ENCODE results near the gene ARHGAP26. TPM values are rescaled to one million over a fixed set of nuclear protein-coding genes. Genes with fewer than 3 reads are reported as not detected.

ARHGAP26 gene
- total RNA-seq, 4 donors from 2014 or later, result 11.0 to 23.3 (median 14.3) TPM

DNA sequence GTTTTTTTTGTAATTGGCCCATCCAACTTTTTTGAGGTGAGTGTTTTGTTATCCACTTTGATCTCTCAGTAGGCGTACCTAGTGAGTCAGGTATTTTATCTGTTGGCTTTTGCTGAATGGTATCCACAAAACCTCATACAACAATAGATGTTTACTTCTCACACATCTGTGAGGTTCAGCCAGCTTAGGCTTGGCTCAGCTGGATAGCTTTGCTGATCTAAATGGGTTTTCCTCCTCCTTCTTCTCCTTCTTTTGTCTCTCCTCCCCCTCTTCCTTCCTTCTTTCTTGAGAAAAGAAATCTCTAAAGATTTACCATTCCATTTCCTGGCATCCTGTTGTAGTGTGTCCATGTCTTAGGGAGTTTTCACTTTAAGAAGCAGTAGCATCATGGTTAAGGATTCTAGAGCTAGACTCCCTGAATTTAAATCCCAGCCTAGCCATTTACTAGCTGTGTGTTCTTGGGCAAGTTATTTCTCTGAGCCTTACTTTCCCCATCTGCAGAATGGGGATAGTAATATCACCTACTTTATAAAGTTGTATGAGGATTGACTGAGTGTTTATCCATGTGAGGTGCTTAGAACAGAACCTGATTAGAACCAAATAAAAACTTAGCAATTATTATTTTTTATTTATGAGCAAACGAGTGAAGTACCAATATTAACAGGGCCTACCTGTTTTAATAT, 126.3 kb downstream of the ARHGAP26 start:
- 77 to 78% methylated on average over 2 of the region's 2 CpGs for WGBS, 2 donors
- no peak for DNase-seq (ENCODE audit: low spot score in 2 of 2)
- no peak overlapping the region for H3K4me3 ChIP-seq (ENCODE audit: low read depth, poor library complexity, severe bottlenecking)
- intact Hi-C loops (cut with DNase I; ENCODE audit: low total_unique reads), result no loop called here
- TF ChIP-seq, protein P1, sequence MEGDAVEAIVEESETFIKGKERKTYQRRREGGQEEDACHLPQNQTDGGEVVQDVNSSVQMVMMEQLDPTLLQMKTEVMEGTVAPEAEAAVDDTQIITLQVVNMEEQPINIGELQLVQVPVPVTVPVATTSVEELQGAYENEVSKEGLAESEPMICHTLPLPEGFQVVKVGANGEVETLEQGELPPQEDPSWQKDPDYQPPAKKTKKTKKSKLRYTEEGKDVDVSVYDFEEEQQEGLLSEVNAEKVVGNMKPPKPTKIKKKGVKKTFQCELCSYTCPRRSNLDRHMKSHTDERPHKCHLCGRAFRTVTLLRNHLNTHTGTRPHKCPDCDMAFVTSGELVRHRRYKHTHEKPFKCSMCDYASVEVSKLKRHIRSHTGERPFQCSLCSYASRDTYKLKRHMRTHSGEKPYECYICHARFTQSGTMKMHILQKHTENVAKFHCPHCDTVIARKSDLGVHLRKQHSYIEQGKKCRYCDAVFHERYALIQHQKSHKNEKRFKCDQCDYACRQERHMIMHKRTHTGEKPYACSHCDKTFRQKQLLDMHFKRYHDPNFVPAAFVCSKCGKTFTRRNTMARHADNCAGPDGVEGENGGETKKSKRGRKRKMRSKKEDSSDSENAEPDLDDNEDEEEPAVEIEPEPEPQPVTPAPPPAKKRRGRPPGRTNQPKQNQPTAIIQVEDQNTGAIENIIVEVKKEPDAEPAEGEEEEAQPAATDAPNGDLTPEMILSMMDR (IDR thresholded peaks at IDR 0.05), result no peak
- no peak for TF ChIP-seq POLR2A (IDR thresholded peaks at IDR 0.05)

DNA sequence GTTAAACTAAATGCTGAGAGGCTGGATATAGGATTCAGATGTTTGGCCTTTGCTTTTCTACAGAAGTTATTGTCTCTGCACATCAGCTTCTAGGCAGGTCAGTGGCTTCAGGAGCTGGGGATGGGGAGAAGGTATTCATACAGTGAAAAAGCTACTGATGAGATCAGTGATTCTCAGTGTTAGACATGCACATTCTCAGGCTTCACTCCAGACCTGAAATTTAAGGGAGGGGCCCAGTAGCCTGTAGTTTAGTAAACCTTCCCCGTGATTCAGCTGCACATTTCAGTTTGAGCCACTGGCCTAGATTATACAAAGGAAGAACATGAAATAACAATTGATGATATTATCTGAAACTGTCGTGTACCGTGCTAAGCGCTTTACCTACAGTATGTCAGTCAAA, 127.2 kb downstream of the ARHGAP26 start:
- no peak for DNase-seq (ENCODE audit: low spot score in 2 of 2)
- 79 to 89% methylated on average over 4 of the region's 4 CpGs for WGBS, 2 donors
- intact Hi-C loops (cut with DNase I; ENCODE audit: low total_unique reads), result no loop called here
- TF ChIP-seq POLR2A (IDR thresholded peaks at IDR 0.05), result no peak
- TF ChIP-seq, protein P1 (IDR thresholded peaks at IDR 0.05), result no peak
- H3K4me3 ChIP-seq (ENCODE audit: low read depth, poor library complexity, severe bottlenecking), result no peak overlapping the region

DNA sequence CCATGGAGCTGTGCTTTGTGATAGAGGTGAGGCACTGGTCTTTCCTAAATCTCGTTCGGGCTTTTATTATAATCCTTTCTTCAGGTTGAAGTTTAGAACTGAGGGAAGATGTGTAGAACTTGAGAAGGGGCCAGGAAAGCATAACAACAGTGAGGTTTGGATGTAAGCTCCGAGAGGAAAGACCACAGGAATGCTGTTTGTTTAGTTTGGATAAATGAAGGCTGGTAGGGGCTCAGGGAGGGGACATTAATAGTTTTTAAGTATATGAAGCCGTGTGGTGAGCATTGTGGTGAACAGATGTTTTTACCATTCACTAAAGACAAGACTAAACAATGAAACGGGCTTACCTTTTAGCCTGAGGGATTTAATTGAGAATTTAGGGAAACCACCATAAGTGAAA, 130.8 kb downstream of the ARHGAP26 start:
- intact Hi-C loops (cut with DNase I; ENCODE audit: low total_unique reads), result no loop called here
- 63 to 73% methylated on average over 5 of the region's 5 CpGs for WGBS, 2 donors
- TF ChIP-seq, protein P1 (IDR thresholded peaks at IDR 0.05), result no peak
- TF ChIP-seq POLR2A (IDR thresholded peaks at IDR 0.05), result no peak
- H3K4me3 ChIP-seq (ENCODE audit: low read depth, poor library complexity, severe bottlenecking), result no peak overlapping the region
- DNase-seq (ENCODE audit: low spot score in 2 of 2), result no peak

DNA sequence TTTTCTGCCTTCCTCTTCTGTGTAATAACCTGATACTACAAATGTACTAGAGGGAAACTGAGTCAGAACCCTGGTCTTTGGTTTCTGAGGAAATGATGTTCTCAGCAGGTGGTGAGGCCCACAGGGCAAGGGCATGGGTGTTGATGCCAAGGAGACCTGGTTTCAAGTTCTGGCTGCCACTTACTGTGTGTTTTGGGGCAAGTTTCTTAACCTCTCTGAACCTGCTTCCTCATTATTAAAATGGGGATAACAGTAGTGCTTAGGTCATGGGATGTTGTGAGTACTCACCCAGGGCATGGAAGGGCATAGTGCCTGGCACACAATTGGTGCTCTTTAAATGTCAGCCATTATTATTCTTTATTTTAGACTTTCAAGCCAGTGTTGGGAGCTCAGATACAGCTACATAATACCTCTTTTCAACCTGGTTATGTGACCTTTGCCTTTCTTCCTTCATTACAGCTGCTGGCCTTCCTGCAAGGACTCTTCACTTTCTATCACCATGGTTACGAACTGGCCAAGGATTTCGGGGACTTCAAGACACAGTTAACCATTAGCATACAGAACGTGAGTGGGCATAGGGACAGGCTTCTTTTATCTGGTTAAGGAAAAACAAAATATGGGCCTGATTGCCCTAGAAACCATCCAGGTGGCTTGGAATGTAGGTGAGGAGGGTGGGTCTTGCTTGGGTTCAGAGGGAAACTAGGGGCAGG, 131.5 kb downstream of the ARHGAP26 start:
- no peak for TF ChIP-seq POLR2A (IDR thresholded peaks at IDR 0.05)
- TF ChIP-seq, protein P1 (IDR thresholded peaks at IDR 0.05), result no peak
- DNase-seq (ENCODE audit: low spot score in 2 of 2), result no peak
- no peak overlapping the region for H3K4me3 ChIP-seq (ENCODE audit: low read depth, poor library complexity, severe bottlenecking)
- WGBS, 2 donors, result 69 to 79% methylated on average over 3 of the region's 3 CpGs
- intact Hi-C loops (cut with DNase I; ENCODE audit: low total_unique reads), result no loop called here

DNA sequence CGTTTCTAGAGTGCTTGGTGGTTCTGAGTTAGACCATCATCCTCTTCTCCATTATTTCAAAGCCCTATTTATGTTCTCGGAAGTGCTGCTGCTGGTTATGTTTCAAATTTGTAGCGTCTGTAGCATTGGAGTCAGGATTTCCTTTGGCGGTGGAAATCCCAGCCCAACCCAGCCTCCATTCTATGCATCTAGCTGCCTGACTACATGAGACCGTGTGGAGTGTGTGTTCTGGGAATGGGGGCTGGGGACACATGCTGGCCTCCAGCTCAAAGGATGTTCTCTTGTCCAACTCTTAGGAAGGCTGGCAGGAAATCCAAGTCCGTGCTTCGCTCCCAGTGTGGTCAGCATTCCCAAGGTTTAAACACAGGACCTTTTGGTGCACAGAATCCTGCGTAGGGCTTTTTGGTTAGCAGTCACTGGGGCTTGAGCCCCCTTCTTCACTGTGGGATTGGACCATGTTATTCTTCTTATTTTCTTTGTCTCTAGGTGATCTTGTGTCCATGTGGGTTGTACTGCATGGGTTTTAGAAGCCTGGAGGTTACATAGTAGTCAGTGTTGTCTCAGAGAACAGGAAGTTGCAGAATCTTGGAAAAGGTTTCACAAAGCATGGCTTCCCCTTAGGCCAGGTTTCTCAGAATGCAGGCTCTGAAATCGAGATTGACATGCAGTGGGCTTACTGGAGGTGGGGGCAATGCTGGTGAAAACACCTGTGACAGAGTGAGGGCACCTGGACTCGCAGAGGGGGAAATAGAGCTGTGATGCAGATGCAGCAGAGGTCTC, 132.2 kb downstream of the ARHGAP26 start:
- 79 to 85% methylated on average over 10 of the region's 10 CpGs for WGBS, 2 donors
- intact Hi-C loops (cut with DNase I; ENCODE audit: low total_unique reads), result no loop called here
- TF ChIP-seq, protein P1 (IDR thresholded peaks at IDR 0.05), result no peak
- TF ChIP-seq POLR2A (IDR thresholded peaks at IDR 0.05), result no peak
- H3K4me3 ChIP-seq (ENCODE audit: low read depth, poor library complexity, severe bottlenecking), result no peak overlapping the region
- no peak for DNase-seq (ENCODE audit: low spot score in 2 of 2)

All from lower leg skin (tissue), 4 donors.